Natural killer cell (primary cell): ENCODE results near the gene NFAT5. TPM values are rescaled to one million over a fixed set of nuclear protein-coding genes. Genes with fewer than 3 reads are reported as not detected.

Experiments used
- ATAC-seq, 3 donors: fragments of 150-1000 bp in 2 of 3; fragments of 200-7000 bp in 1 of 3; cut with Tn5 transposase; 1 replicate in 1 of 3; 2 replicates in 2 of 3; pipeline ENCODE4 v1.10.0; 2021; ENCODE audit warnings: mild to moderate bottlenecking in 2 of 3, moderate library complexity in 2 of 3
- DNase-seq, 2 donors: peaks; one replicate each; pipeline versions ENCODE4 v3.0.0 to v3.0.0-alpha.2; 2013 to 2021; ENCODE audit warnings: mixed read lengths in 1 of 2
- H3K27ac ChIP-seq: one replicate; pipeline ENCODE4 v1.5.1; 2013; ENCODE audit warnings: mild to moderate bottlenecking, low read length
- H3K27me3 ChIP-seq: one replicate; pipeline ENCODE4 v1.6.1; 2013; ENCODE audit warnings: low read length; ENCODE audit not compliant: control insufficient read depth, insufficient read depth
- H3K36me3 ChIP-seq: one replicate; pipeline ENCODE4 v1.6.1; 2013; ENCODE audit warnings: low read length; ENCODE audit not compliant: control insufficient read depth, insufficient read depth
- H3K4me1 ChIP-seq: one replicate; pipeline ENCODE4 v1.6.1; 2013; ENCODE audit warnings: low read length; ENCODE audit not compliant: control insufficient read depth, insufficient read depth
- H3K4me3 ChIP-seq: one replicate; pipeline ENCODE4 v1.5.1; 2013; ENCODE audit warnings: low read length
- H3K9me3 ChIP-seq: one replicate; pipeline ENCODE4 v1.6.1; 2013; ENCODE audit warnings: low read length; ENCODE audit not compliant: control insufficient read depth, insufficient read depth
- H3K27ac Mint-ChIP-seq, 2 donors: one replicate each; pipeline ENCODE4 v1.8.0; 2022; ENCODE audit warnings: mild to moderate bottlenecking in 2 of 2, mixed read lengths in 2 of 2, moderate library complexity in 1 of 2
- H3K27me3 Mint-ChIP-seq, 2 donors: one replicate each; pipeline ENCODE4 v1.8.0; 2022; ENCODE audit warnings: low read depth in 2 of 2, mixed read lengths in 2 of 2
- H3K36me3 Mint-ChIP-seq: one replicate; pipeline ENCODE4 v1.8.0; 2022; ENCODE audit warnings: mixed read lengths
- H3K4me1 Mint-ChIP-seq, 2 donors: one replicate each; pipeline ENCODE4 v1.8.0; 2022; ENCODE audit warnings: mixed read lengths in 2 of 2
- H3K4me3 Mint-ChIP-seq: one replicate; pipeline ENCODE4 v1.8.0; 2022; ENCODE audit warnings: mild to moderate bottlenecking, moderate library complexity, mixed read lengths
- H3K9me3 Mint-ChIP-seq, 2 donors: one replicate each; pipeline ENCODE4 v1.8.0; 2022; ENCODE audit warnings: mixed read lengths in 2 of 2
- WGBS: methylation state at CpG from one replicate; pipeline ENCODE4 v1.1.7; 2013; ENCODE audit warnings: missing lambda C conversion rate; ENCODE audit not compliant: insufficient coverage; 5-methylcytosine and 5-hydroxymethylcytosine counted together
- intact Hi-C: fragments of 100-400 bp; cut with micrococcal nuclease; formaldehyde crosslinking; loops from one replicate; pipeline ENCODE4 v1.14.2; 2022
- total RNA-seq, 4 donors: library from RNA; stranded (reverse); fragments of 120-200 nt in 1 of 4; gene quantifications; one replicate each; pipeline versions ENCODE4 v1.2.3 to v1.2.4, GENCODE V29; 2013 to 2022
- TF ChIP-seq, protein P1 (sequence below): fragments of 200-600 bp; IDR thresholded peaks from one replicate; pipeline ENCODE4 v1.8.0; 2022; ENCODE audit warnings: antibody characterized with exemption

The NFAT5 gene
- total RNA-seq, 3 donors from 2014 or later (not counting 1 experiment from before 2014, with no cell fraction given) = 70.0 to 73.6 (median 70.6) TPM

DNA sequence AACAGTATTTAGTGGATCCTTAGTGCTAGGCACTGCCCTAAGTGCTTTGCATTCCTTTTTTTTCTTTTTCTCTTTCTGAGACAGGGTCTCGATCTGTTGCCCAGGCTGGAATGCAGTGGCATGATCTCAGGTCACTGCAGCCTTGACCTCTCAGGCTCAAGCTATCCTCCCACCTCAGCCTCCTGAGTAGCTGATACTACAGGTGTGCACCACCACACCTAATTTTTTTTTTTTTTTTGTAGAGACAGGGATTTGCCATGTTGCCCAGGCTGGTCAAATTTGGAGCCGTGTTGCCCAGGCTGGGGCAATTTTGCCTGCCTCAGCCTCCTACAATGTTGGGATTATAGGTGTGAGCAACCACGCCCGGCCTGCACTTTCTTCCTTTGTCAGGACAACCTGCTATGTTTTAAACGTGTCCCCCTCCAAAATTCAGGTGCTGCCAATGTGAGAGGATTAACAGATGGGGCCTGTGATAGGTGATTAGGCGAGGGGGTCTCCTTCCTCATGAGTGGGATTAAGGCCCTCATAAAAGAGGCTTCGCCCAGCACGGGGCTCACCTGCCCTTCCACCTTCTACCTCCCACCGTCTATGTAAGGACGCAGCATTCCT, 155.2 kb downstream of the NFAT5 start:
- no peaks in the 10 kb centered on the region for H3K36me3 Mint-ChIP-seq
- no peak overlapping the region for H3K27ac Mint-ChIP-seq
- H3K4me3 Mint-ChIP-seq = no peak overlapping the region
- Histone ChIP-seq H3K9me3 (no peaks in the 10 kb centered on the region), H3K36me3 (no peaks in the 10 kb centered on the region), H3K4me3 (no peak overlapping the region), H3K4me1 (peaks cover 4% of the 10 kb centered on the region), H3K27me3 (no peaks in the 10 kb centered on the region), H3K27ac (no peak overlapping the region)
- no peaks in the 10 kb centered on the region for H3K27me3 Mint-ChIP-seq
- DNase-seq (no peak), ATAC-seq (no peak)
- TF ChIP-seq, protein P1, sequence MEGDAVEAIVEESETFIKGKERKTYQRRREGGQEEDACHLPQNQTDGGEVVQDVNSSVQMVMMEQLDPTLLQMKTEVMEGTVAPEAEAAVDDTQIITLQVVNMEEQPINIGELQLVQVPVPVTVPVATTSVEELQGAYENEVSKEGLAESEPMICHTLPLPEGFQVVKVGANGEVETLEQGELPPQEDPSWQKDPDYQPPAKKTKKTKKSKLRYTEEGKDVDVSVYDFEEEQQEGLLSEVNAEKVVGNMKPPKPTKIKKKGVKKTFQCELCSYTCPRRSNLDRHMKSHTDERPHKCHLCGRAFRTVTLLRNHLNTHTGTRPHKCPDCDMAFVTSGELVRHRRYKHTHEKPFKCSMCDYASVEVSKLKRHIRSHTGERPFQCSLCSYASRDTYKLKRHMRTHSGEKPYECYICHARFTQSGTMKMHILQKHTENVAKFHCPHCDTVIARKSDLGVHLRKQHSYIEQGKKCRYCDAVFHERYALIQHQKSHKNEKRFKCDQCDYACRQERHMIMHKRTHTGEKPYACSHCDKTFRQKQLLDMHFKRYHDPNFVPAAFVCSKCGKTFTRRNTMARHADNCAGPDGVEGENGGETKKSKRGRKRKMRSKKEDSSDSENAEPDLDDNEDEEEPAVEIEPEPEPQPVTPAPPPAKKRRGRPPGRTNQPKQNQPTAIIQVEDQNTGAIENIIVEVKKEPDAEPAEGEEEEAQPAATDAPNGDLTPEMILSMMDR = no peak
- H3K9me3 Mint-ChIP-seq = no peaks in the 10 kb centered on the region
- H3K4me1 Mint-ChIP-seq = peaks cover 4% of the 10 kb centered on the region in 2 donors
- intact Hi-C loops = no loop called here
- 92% methylated on average over 10 of the region's 10 CpGs for WGBS

GRCh38 chr16:69721441-69721957, 155.7 kb downstream of the NFAT5 start:
- Histone ChIP-seq H3K9me3 (no peaks in the 10 kb centered on the region), H3K4me1 (peaks cover 8% of the 10 kb centered on the region), H3K27me3 (no peaks in the 10 kb centered on the region), H3K27ac (no peak overlapping the region), H3K4me3 (no peak overlapping the region), H3K36me3 (no peaks in the 10 kb centered on the region)
- DNase-seq (no peak), ATAC-seq (no peak)
- no peak overlapping the region for H3K4me3 Mint-ChIP-seq
- intact Hi-C loops = no loop called here
- TF ChIP-seq, protein P1 = no peak
- no peaks in the 10 kb centered on the region for H3K27me3 Mint-ChIP-seq
- no peaks in the 10 kb centered on the region for H3K9me3 Mint-ChIP-seq
- no peak overlapping the region for H3K27ac Mint-ChIP-seq
- 97% methylated on average over 6 of the region's 6 CpGs for WGBS
- no peaks in the 10 kb centered on the region for H3K36me3 Mint-ChIP-seq
- H3K4me1 Mint-ChIP-seq = peaks cover 10% of the 10 kb centered on the region in 2 donors

DNA sequence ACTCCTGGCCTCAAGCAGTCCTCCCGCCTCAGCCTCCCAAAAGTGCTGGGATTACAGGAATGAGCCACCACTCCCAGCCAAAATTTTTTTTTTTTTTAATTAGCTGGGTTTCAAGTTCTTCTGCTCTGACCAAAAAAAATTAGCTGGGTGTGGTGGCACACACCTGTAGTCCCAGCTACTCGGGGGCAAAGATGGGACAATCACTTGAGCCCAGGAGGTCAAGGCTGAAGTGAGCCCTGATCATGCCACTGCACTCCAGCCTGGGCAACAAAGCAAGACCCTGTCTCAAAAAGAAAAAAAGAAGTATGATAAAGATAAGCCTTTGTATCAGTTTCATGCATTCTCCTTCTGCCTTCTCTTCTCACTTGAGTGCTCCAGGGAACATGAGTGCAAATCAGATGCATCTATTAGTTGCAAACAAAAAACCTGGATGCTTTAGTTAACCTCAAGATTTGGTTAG, 158.7 kb downstream of the NFAT5 start:
- intact Hi-C loops = no loop called here

More for the DNA sequence above, 158.7 kb downstream of the NFAT5 start:
- no peaks in the 10 kb centered on the region for H3K36me3 Mint-ChIP-seq
- H3K27ac ChIP-seq = no peak overlapping the region
- H3K4me1 Mint-ChIP-seq = peaks cover 17 to 19% of the 10 kb centered on the region in 2 donors
- H3K9me3 ChIP-seq = no peaks in the 10 kb centered on the region
- peaks cover 20% of the 10 kb centered on the region for H3K4me1 ChIP-seq
- no peaks in the 10 kb centered on the region for H3K36me3 ChIP-seq
- no peaks in the 10 kb centered on the region for H3K27me3 ChIP-seq
- no peaks in the 10 kb centered on the region for H3K27me3 Mint-ChIP-seq
- WGBS = 96% methylated on average over 2 of the region's 2 CpGs
- ATAC-seq = no peak
- no peak for DNase-seq
- TF ChIP-seq, protein P1 = no peak
- H3K4me3 ChIP-seq = no peak overlapping the region
- H3K4me3 Mint-ChIP-seq = peak overlapping the region; percentile 41
- no peaks in the 10 kb centered on the region for H3K9me3 Mint-ChIP-seq
- peak overlapping the region in 1 of 2 donors; percentile 43 for H3K27ac Mint-ChIP-seq
